HG03520 (cell line): Measurements from ENCODE around the gene ARHGAP44.
"Not testable (repeated sequence)": the region's sequence is repeated elsewhere in the genome, so short reads cannot be mapped to it uniquely, and the experiment has no call there.

Source experiments
- ATAC-seq: cut with Tn5 transposase; IDR thresholded peaks from one replicate; pipeline ENCODE4 v1.9.1; 2021; ENCODE audit warnings: mild to moderate bottlenecking, moderate library complexity; ENCODE audit not compliant: unreplicated experiment

ARHGAP44 gene

GRCh38 chr17:12815642-12816141, 26.4 kb downstream of the ARHGAP44 start:
- ATAC-seq, result peak; percentile 100

DNA sequence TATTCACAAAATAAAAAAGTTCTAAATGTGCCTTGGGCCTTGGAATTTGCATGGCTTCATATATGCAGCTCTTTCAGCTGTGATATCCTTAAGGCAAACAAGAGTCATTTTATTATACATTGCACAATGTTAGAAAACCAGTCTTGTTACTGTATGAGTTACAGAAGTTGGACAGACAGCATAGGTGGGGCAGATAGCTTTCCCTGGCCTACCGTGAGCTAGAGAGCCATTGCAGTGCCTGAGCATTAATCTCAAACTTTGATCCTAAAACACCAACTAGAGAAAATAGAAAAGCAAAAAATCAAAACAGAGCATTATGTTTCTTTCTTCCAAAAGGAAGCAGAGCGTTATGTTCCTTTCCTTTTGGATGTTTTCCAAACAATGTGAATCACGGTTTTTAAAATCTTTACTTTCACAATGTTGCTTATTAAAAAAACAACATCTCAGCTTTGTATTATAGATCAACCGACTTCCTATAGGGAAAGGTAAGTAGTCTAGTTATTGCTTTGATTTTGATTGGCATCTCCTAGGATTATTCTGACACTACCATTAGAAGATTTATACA, 32.2 kb downstream of the ARHGAP44 start:
- ATAC-seq, result no peak

- no peak for ATAC-seq
Observed at GRCh38 chr17:12826431-12826830, 37.1 kb downstream of the ARHGAP44 start.

GRCh38 chr17:12830777-12831247, 41.5 kb downstream of the ARHGAP44 start:
- no peak for ATAC-seq

- ATAC-seq, result no peak
Observed at GRCh38 chr17:12831839-12832238, 42.5 kb downstream of the ARHGAP44 start.

DNA sequence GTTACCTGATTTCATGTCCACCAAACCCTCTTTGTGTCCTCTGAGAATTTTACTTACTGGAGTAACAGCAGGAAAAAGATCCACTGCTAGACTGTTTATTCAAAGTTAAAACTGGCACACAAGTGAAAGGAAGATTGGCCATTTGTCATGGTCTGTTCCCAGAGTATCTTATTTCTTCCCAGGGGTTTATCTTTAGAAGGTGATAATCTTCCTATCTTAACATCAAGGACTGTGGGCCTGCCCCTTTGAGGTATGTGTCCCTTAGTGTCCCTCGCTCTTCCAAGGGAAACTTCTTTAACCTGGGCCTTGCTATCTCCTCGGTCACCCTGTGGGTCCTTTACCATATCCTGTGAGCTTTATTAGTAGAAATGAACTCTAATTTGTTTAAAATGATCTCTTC, 49.7 kb downstream of the ARHGAP44 start:
- no peak for ATAC-seq

GRCh38 chr17:12842936-12843335, 53.6 kb downstream of the ARHGAP44 start:
- ATAC-seq, result no peak

- no peak for ATAC-seq
Observed at GRCh38 chr17:12850996-12851395, 61.7 kb downstream of the ARHGAP44 start.

DNA sequence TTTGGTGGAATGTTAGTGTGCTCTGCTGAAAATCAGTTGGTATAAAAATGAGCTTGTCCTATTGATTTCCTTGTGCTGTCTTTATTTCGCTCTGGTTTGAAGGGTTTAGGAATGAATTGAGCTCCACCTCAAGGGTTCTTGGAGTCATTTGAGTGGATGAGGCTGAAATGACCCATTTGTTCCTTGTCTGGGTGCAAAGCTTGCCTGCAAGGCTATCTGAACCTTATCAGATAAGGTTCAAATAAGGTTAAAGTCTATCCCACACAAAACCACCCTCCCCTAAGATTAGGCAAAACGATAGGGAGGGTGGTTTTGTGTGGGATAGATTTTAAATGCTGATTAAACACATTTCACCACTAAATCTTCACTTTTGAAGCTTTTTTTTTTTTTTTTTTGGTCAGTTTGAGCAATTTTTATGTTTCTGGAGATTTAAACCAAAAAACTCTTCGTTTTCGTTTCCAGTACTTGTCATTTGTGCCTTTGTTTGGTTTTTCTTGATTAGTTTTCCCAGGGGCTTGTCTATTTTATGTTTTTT, 62.7 kb downstream of the ARHGAP44 start:
- ATAC-seq, result no peak

DNA sequence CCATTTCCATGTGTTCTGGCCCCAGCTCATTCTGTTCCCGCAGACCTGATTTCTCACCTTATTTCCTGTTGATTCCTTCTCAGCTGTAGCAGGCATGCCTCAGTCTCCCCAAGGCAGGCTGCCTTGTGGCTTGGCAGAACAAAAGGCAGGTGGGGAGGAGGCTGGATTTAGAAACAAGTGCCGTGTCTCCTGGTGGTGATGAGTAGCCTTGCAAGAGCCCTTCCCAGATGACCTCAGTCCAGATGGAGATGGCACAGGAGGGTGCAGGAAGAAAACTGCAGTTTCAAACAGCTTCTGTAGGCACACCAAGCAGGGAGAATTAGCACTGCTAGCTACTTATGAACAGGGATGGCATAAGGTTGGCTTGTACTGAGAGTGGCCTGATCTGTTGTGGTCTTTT, 64.6 kb downstream of the ARHGAP44 start:
- ATAC-seq, result no peak

GRCh38 chr17:12856416-12856815, 67.1 kb downstream of the ARHGAP44 start:
- no peak for ATAC-seq

GRCh38 chr17:12857592-12857991, 68.3 kb downstream of the ARHGAP44 start:
- ATAC-seq, result no peak

- ATAC-seq, result peak; percentile 93
Observed at GRCh38 chr17:12859520-12859919, 70.2 kb downstream of the ARHGAP44 start.

DNA sequence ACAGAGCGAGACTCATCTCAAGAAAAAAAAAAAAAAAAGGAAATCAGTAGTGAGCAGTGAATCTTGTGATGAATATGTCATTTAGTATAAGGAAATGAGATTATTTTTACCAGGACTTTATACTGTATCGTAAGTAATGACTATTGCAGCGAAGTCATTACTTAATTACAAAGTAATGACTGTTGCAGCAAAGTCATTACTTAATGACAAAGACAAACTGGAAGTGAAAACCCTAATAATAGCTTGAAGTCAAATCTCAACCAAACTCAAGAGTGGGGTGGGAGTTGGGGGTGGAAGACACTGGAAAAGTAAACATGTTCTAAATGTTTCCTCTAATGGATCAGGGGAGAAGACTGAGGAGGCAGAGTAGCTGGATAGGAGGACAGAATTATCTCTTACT, 76.5 kb downstream of the ARHGAP44 start:
- no peak for ATAC-seq

GRCh38 chr17:12866244-12866643, 76.9 kb downstream of the ARHGAP44 start:
- ATAC-seq, result no peak

GRCh38 chr17:12867726-12868125, 78.4 kb downstream of the ARHGAP44 start:
- ATAC-seq, result no peak

DNA sequence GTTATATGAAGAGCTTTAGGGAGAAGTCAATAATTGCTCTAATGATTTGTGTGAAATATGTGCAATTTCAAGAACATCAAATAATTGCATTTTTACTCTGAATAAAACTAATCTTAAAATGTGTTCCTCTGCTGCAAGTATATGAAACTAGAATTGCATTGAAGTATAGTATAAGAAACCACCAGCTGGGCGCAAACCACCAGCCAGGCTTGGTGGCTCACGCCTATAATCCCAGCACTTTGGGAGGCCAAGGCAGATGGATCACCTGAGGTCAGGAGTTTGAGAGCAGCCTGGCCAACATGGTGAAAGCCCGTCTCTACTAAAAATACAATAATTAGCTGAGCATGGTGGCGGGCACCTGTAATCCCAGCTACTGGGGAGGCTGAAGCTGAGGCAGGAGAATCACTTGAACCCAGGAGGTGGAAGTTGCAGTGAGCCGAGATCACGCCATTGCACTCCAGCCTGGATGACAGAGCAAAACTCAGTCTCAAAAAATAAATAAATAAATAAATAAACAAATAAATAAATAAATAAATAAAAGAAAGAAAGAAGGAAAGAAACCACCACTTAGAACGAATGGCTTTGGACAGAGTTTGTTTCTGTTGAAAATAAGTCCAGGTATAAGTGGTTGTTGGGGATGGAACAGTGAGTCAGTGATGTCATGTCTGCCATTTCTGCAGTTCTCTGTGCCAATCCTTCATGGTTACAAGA, 84.3 kb downstream of the ARHGAP44 start:
- not testable (repeated sequence) for ATAC-seq

GRCh38 chr17:12877953-12878669, 88.8 kb downstream of the ARHGAP44 start:
- ATAC-seq, result peak; percentile 69

- not testable (repeated sequence) for ATAC-seq
Observed at GRCh38 chr17:12879096-12879495, 89.8 kb downstream of the ARHGAP44 start.

GRCh38 chr17:12883472-12883871, 94.2 kb downstream of the ARHGAP44 start:
- ATAC-seq, result no peak

DNA sequence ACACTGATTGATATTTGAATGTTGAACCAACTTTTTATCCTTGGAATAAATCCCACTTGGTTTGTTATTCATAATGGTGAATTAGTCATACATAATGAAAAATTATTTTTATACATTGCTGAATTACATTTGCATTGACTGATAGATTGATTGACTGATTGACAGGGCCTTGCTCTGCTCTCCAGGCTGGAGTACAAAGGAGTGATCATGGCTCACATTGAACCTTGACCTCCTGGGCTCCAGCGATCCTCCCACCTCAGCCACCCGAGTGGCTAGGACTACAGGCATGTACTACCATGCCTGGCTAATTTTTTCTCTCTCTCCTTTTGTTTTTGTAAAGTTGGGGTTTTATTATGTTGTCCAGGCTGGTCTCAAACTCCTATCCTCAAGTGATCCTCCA, 97.8 kb downstream of the ARHGAP44 start:
- no peak for ATAC-seq
